Panc1 (cell line): ENCODE measurements around the gene UBXN11. TPM values are rescaled to one million over a fixed set of nuclear protein-coding genes. Genes with fewer than 3 reads are reported as not detected.

Source experiments
- ATAC-seq: fragments of 200-7000 bp; cut with Tn5 transposase; 2 replicates; pipeline ENCODE4 v1.9.1; 2020; ENCODE audit warnings: mild to moderate bottlenecking, moderate library complexity
- BruUV-seq: library from RNA; stranded (reverse); fragments of 400-500 nt; replicated peaks from 2 replicates; lab custom pipeline; 2021; lab: Mats Ljungman, UMichigan
- CTCF ChIA-PET: fragments of 300-600 bp; sonication (Branson Sonifier 250); formaldehyde crosslinking; loops from one replicate; lab custom pipeline; 2022; ENCODE audit warnings: antibody characterized with exemption; lab: Charles Lee
- POLR2A ChIA-PET: fragments of 300-600 bp; sonication (Branson Sonifier 250); formaldehyde crosslinking; loops from one replicate; lab custom pipeline; 2022; ENCODE audit warnings: antibody characterized with exemption; lab: Charles Lee
- DNase-seq: peaks from one replicate; pipeline ENCODE4 v3.0.0-alpha.2; 2010; ENCODE audit warnings: low read depth, low spot score
- H3K27ac ChIP-seq: 2 replicates; pipeline ENCODE4 v1.5.1; 2011; ENCODE audit warnings: mild to moderate bottlenecking, low read length, inconsistent platforms
- H3K27me3 ChIP-seq: fragments of 200-500 bp; sonication (Bioruptor generic); 2 replicates; pipeline ENCODE4 v1.6.0; 2014; ENCODE audit warnings: low read length, inconsistent platforms; ENCODE audit not compliant: control insufficient read depth, insufficient read depth
- H3K36me3 ChIP-seq: fragments of 200-500 bp; sonication (Bioruptor generic); 2 replicates; pipeline ENCODE4 v1.5.1; 2014; ENCODE audit warnings: inconsistent platforms, mild to moderate bottlenecking, low read length, moderate library complexity; ENCODE audit not compliant: control insufficient read depth, insufficient read depth
- H3K4me1 ChIP-seq: 2 replicates; pipeline ENCODE4 v1.5.1; 2011; ENCODE audit warnings: inconsistent platforms, mild to moderate bottlenecking, low read length, moderate library complexity; ENCODE audit not compliant: control insufficient read depth, insufficient read depth
- H3K4me3 ChIP-seq, 2 experiments: 2 replicates each; pipeline ENCODE4 v1.5.1; 2011 to 2012; ENCODE audit warnings: low read depth in 2 of 2, low read length in 2 of 2, mild to moderate bottlenecking in 2 of 2, inconsistent platforms in 1 of 2, moderate library complexity in 1 of 2
- H3K9me3 ChIP-seq: fragments of 200-500 bp; sonication (Bioruptor generic); 2 replicates; pipeline ENCODE4 v1.5.1; 2014; ENCODE audit warnings: low read depth, mild to moderate bottlenecking, inconsistent platforms, low read length, moderate library complexity; ENCODE audit not compliant: control insufficient read depth, insufficient read depth
- POLR2AphosphoS5 ChIP-seq: IDR thresholded peaks from 2 replicates; pipeline ENCODE4 v1.6.1; 2012; ENCODE audit warnings: mild to moderate bottlenecking, low read depth, low read length, moderate library complexity
- SIN3A ChIP-seq: IDR thresholded peaks from 2 replicates; pipeline ENCODE4 v1.6.1; 2012; ENCODE audit warnings: low read depth, mild to moderate bottlenecking, low read length, moderate library complexity, borderline replicate concordance; ENCODE audit not compliant: insufficient read depth
- TCF7L2 ChIP-seq: IDR thresholded peaks from 2 replicates; pipeline ENCODE4 v1.6.1; 2011; ENCODE audit warnings: mild to moderate bottlenecking, low read depth, low read length, inconsistent platforms
- in situ Hi-C: cut with HindIII; loops from 2 replicates; pipeline ENCODE4 v1.10.0; 2016; ENCODE audit warnings: low sequenced_read_pairs, low pct_unique_long_range_greater_than_20kb
- intact Hi-C: fragments of 100-400 bp; cut with micrococcal nuclease; formaldehyde crosslinking; loops from one replicate; pipeline ENCODE4 v1.10.0; 2022; ENCODE audit not compliant: unreplicated experiment
- total RNA-seq: library from RNA; stranded (reverse); gene quantifications from one replicate; pipeline ENCODE4 v1.2.1, GENCODE V29; 2021; ENCODE audit not compliant: unreplicated experiment
- TF ChIP-seq, protein P1 (sequence below): fragments of 450-650 bp; IDR thresholded peaks from 2 replicates; pipeline ENCODE4 v1.5.1; 2017; ENCODE audit warnings: mild to moderate bottlenecking
- TF ChIP-seq, protein P2 (sequence below), 2 experiments: IDR thresholded peaks; 2 replicates each; pipeline ENCODE4 v1.6.1; 2011 to 2012; ENCODE audit warnings: low read depth in 2 of 2, control low read depth in 1 of 2, low read length in 1 of 2, mild to moderate bottlenecking in 1 of 2, moderate library complexity in 1 of 2; ENCODE audit not compliant: insufficient read depth in 1 of 2

The UBXN11 gene
- total RNA-seq, 1 experiment from 2014 or later: 23.7 TPM

DNA sequence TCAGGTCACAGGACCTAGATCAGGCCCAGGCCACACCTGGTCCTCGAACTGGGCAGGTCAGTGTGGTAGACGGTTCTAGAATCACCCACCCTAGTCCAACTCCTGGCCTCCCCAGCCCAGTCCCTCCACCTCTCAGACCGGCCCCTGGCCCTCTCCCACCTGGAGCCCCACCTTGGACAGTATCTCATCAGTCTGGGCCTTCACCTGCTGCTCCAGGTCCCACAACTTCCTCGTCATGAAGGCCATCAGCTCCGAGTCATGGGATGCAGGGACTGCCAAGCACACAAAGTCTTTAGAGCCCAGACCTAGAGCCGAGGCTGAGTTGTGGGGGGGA is 8.7 kb downstream of the UBXN11 start:
- no peak for ATAC-seq
- CTCF ChIA-PET: interaction anchor here (1.0 kb wide), 1 partner anchor 9 kb away, joined by 3 read pairs; no protein-coding TSS in a partner anchor

DNA sequence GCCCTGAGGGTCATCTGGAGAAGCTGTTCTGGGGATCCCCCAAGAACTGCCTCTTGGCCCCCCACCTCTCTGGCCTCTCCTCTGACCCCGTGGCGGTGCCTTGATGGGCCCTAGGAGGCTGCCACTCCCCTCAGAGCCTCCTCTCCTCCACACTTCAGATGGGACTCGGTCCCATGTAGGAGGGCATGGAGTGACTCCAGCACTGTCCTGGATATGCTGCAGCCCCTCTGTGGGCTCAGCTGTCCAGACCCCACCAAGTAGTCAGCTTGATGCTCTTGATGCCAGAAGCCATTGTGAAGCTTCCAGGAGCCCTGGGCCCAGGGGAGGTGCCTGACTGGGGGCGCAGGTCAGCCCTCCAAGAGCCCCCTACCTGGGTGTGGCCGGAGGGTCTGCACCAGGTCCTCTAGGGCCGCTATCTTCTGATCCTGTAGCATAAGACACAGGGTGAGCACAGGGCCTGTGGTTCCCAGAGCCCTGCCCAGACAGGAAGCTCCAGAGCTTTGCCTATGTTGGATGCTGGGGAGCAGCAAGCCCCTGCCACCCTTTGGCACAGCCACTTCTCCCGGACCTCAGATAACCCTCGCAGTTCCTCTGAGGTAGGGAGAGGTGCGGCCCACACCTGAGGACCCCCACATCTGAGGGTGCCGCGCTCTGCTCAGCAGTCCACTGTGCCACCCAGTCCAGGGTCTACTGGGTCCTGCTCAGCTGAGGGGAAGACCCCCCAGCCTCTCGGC is 9.2 kb downstream of the UBXN11 start:
- no peak for DNase-seq
- ChIA-PET POLR2A (no interaction called here), CTCF (interaction anchor here (1.0 kb wide), 1 partner anchor 8 kb away, joined by 3 read pairs; no protein-coding TSS in a partner anchor)
- H3K4me1 ChIP-seq: no peaks in the 10 kb centered on the region
- TF ChIP-seq, protein P1, sequence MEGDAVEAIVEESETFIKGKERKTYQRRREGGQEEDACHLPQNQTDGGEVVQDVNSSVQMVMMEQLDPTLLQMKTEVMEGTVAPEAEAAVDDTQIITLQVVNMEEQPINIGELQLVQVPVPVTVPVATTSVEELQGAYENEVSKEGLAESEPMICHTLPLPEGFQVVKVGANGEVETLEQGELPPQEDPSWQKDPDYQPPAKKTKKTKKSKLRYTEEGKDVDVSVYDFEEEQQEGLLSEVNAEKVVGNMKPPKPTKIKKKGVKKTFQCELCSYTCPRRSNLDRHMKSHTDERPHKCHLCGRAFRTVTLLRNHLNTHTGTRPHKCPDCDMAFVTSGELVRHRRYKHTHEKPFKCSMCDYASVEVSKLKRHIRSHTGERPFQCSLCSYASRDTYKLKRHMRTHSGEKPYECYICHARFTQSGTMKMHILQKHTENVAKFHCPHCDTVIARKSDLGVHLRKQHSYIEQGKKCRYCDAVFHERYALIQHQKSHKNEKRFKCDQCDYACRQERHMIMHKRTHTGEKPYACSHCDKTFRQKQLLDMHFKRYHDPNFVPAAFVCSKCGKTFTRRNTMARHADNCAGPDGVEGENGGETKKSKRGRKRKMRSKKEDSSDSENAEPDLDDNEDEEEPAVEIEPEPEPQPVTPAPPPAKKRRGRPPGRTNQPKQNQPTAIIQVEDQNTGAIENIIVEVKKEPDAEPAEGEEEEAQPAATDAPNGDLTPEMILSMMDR: no peak
- TF ChIP-seq, protein P2, sequence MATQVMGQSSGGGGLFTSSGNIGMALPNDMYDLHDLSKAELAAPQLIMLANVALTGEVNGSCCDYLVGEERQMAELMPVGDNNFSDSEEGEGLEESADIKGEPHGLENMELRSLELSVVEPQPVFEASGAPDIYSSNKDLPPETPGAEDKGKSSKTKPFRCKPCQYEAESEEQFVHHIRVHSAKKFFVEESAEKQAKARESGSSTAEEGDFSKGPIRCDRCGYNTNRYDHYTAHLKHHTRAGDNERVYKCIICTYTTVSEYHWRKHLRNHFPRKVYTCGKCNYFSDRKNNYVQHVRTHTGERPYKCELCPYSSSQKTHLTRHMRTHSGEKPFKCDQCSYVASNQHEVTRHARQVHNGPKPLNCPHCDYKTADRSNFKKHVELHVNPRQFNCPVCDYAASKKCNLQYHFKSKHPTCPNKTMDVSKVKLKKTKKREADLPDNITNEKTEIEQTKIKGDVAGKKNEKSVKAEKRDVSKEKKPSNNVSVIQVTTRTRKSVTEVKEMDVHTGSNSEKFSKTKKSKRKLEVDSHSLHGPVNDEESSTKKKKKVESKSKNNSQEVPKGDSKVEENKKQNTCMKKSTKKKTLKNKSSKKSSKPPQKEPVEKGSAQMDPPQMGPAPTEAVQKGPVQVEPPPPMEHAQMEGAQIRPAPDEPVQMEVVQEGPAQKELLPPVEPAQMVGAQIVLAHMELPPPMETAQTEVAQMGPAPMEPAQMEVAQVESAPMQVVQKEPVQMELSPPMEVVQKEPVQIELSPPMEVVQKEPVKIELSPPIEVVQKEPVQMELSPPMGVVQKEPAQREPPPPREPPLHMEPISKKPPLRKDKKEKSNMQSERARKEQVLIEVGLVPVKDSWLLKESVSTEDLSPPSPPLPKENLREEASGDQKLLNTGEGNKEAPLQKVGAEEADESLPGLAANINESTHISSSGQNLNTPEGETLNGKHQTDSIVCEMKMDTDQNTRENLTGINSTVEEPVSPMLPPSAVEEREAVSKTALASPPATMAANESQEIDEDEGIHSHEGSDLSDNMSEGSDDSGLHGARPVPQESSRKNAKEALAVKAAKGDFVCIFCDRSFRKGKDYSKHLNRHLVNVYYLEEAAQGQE (IDR thresholded peaks at IDR 0.05; ENCODE audit: insufficient read depth in 1 of 2, low read depth in 2 of 2, low read length in 1 of 2): no peak
- no peak for TF ChIP-seq SIN3A
- no peak for TF ChIP-seq POLR2AphosphoS5
- no peak for TF ChIP-seq TCF7L2
- H3K4me3 ChIP-seq: no peak overlapping the region
- no peak overlapping the region for H3K27ac ChIP-seq
- intact Hi-C loops: no loop called here
- no peaks in the 10 kb centered on the region for H3K27me3 ChIP-seq
- no peaks in the 10 kb centered on the region for H3K9me3 ChIP-seq
- H3K36me3 ChIP-seq: no peaks in the 10 kb centered on the region
- no TSS peak for BruUV-seq
- in situ Hi-C loops: no loop called here
- ATAC-seq: no peak

More for the DNA sequence above, 8.7 kb downstream of the UBXN11 start:
- H3K4me3 ChIP-seq: no peak overlapping the region
- H3K36me3 ChIP-seq: no peaks in the 10 kb centered on the region
- H3K9me3 ChIP-seq: no peaks in the 10 kb centered on the region
- H3K27me3 ChIP-seq: no peaks in the 10 kb centered on the region
- intact Hi-C loops: no loop called here
- H3K27ac ChIP-seq: no peak overlapping the region
- no TSS peak for BruUV-seq
- in situ Hi-C loops: no loop called here
- POLR2A ChIA-PET: no interaction called here
- no peak for TF ChIP-seq SIN3A
- TF ChIP-seq, protein P1: no peak
- TF ChIP-seq POLR2AphosphoS5: no peak
- no peak for TF ChIP-seq TCF7L2
- TF ChIP-seq, protein P2 (IDR thresholded peaks at IDR 0.05; ENCODE audit: insufficient read depth in 1 of 2, low read depth in 2 of 2, low read length in 1 of 2): no peak
- no peak for DNase-seq
- H3K4me1 ChIP-seq: peaks cover under 1% of the 10 kb centered on the region; the same call in 1 of the 2 replicates
